Naive B cell (primary cell): Measurements from ENCODE around the gene FANCE. TPM values are rescaled to one million over a fixed set of nuclear protein-coding genes. Genes with fewer than 3 reads are reported as not detected.

Source experiments
- ATAC-seq, 2 donors: fragments of 150-1000 bp; cut with Tn5 transposase; 2 replicates each; pipeline ENCODE4 v1.10.0; 2021; ENCODE audit warnings: low read depth in 2 of 2, mild to moderate bottlenecking in 2 of 2, moderate library complexity in 2 of 2
- DNase-seq: peaks from one replicate; pipeline ENCODE4 v3.0.0; 2022
- H3K27ac Mint-ChIP-seq, 6 donors: one replicate each; pipeline ENCODE4 v1.8.0; 2020 to 2022; ENCODE audit warnings: mild to moderate bottlenecking in 6 of 6, mixed read lengths in 6 of 6, moderate library complexity in 5 of 6, inconsistent platforms in 2 of 6
- H3K27me3 Mint-ChIP-seq, 3 donors: one replicate each; pipeline ENCODE4 v1.8.0; 2021 to 2022; ENCODE audit warnings: mixed read lengths in 3 of 3, mild to moderate bottlenecking in 1 of 3
- H3K36me3 Mint-ChIP-seq, 2 donors: one replicate each; pipeline ENCODE4 v1.8.0; 2020 to 2022; ENCODE audit warnings: mixed read lengths in 2 of 2, inconsistent platforms in 1 of 2, mild to moderate bottlenecking in 1 of 2
- H3K4me1 Mint-ChIP-seq, 3 donors: one replicate each; pipeline ENCODE4 v1.8.0; 2020 to 2022; ENCODE audit warnings: mixed read lengths in 3 of 3, inconsistent platforms in 1 of 3, mild to moderate bottlenecking in 1 of 3, moderate library complexity in 1 of 3
- H3K4me3 Mint-ChIP-seq, 8 donors: one replicate each; pipeline ENCODE4 v1.8.0; 2020 to 2022; ENCODE audit warnings: mild to moderate bottlenecking in 8 of 8, mixed read lengths in 8 of 8, moderate library complexity in 8 of 8, inconsistent platforms in 2 of 8
- H3K9me3 Mint-ChIP-seq, 7 donors: one replicate each; pipeline ENCODE4 v1.8.0; 2020 to 2022; ENCODE audit warnings: mixed read lengths in 7 of 7, mild to moderate bottlenecking in 5 of 7, inconsistent platforms in 2 of 7, moderate library complexity in 1 of 7
- polyA plus RNA-seq, 6 donors: library from polyadenylated mRNA; unstranded; fragments of 300-500 nt; fragmentation: Illumina TruSeq; gene quantifications; one replicate each; pipeline ENCODE4 v1.2.3, GENCODE V29; 2021; ENCODE audit warnings: low read depth in 6 of 6

FANCE gene
- polyA plus RNA-seq, 6 donors from 2014 or later = 2.8 to 9.7 (median 6.2) TPM

DNA sequence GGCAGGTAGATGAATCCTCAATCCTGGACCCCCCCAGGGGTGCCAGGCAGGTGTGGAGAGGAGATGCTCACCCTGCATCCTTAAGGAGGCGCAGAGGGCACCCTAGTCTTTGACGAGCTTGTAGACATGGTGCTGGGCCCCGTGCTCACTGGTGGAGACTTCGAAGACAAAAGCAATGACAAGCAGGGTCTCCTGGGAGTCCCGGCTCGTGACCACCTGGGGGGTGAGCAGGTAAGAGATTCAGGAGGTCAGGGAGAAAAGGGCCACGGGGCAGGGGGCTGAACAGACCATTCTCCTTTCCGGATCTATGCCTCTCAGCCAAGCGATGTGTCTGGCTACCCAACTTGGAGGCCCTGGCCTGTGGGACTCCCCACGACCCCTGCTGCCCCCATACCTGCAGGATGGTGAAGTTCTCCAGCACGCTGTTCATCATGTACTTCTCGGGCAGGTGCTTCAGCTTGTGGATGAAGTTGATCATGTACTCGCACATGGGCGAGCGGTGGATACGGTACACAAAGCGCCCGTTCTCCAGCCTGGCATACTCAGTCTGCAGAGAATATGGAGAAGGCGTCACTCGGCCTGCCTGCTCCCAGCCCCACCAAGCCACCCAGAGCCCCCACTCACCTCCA lies 22.9 kb downstream of the FANCE start:
- Mint-ChIP-seq H3K4me1 (peaks cover 9 to 21% (median 16%) of the 10 kb centered on the region in 3 donors), H3K27ac (peak overlapping the region in 1 of 6 donors; percentile 75), H3K9me3 (no peaks in the 10 kb centered on the region), H3K27me3 (no peaks in the 10 kb centered on the region), H3K4me3 (no peak overlapping the region), H3K36me3 (no peaks in the 10 kb centered on the region)
- no peak for DNase-seq
- ATAC-seq = no peak

DNA sequence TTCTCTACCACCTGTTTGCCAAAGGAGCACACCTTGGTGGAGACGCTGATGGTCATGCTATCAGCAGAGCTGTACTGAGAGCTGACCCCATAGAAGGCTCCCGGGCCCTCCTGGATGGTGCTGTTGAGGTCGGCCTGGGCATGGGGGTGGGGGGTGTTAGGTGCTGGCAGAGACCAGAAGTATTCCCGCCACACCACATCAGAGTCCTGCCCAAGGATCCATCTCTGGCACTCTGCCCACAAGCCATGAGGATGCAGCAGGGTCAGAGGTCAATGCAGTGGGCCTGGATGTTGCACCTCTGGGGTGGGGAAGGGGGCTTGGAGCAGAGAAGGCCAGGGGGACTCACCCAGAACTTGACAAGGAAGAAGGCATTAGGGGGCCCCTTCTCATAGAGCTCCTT lies 23.4 kb downstream of the FANCE start:
- Mint-ChIP-seq H3K27me3 (no peaks in the 10 kb centered on the region), H3K36me3 (no peaks in the 10 kb centered on the region), H3K4me1 (peaks cover 4 to 16% (median 11%) of the 10 kb centered on the region in 3 donors), H3K4me3 (no peak overlapping the region), H3K27ac (peak overlapping the region in 1 of 6 donors; percentile 15), H3K9me3 (no peaks in the 10 kb centered on the region)
- no peak for DNase-seq
- ATAC-seq = no peak

DNA sequence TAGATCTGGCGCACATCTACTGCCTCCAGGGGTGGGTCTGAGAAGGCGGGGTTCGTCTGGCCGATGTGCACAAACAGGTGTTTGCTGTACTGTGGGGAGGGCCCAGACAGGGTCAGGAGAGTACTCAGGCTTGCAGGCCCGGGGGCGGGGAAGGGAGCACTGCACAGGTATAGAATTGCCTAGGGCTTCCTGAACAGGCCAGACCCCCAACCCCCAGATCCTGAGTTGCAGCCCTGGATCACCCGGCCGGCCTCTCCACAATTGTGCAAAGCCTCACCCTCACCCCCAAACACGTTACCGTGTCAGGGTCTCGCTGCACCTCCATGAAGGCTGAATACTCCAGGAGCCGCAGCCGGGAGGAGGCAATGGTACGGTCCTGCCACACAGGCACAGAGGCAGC lies 23.9 kb downstream of the FANCE start:
- no peaks in the 10 kb centered on the region for H3K9me3 Mint-ChIP-seq
- peaks cover 0 to 13% (median 8%) of the 10 kb centered on the region in 3 donors for H3K4me1 Mint-ChIP-seq
- H3K4me3 Mint-ChIP-seq = no peak overlapping the region
- no peak for ATAC-seq
- no peaks in the 10 kb centered on the region for H3K27me3 Mint-ChIP-seq
- no peak for DNase-seq
- H3K27ac Mint-ChIP-seq = peak overlapping the region in 1 of 6 donors; percentile 15
- H3K36me3 Mint-ChIP-seq = no peaks in the 10 kb centered on the region

DNA sequence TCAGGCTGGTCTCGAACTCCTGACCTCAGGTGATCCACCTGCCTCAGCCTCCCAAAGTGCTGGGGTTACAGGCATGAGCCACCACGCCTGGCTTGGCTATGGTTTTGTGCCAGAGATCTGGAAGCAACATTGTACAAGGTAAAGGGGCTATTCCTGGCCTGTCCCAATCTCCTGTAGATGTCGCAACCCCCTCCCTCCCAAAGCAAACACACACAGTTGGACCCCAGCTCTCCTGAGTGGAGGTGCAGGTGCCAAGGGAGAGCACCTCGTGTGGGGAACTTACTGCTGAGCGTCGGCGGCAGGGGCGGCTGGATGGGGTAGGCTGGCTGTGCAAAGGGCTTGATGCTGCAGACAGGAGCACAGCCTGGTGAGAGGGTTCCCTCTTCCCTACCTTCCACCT lies 24.9 kb downstream of the FANCE start:
- Mint-ChIP-seq H3K27me3 (no peaks in the 10 kb centered on the region), H3K36me3 (no peaks in the 10 kb centered on the region), H3K9me3 (no peaks in the 10 kb centered on the region), H3K27ac (peak overlapping the region in 1 of 6 donors; percentile 49), H3K4me3 (no peak overlapping the region), H3K4me1 (peaks cover 0 to 8% (median 7%) of the 10 kb centered on the region in 3 donors)
- DNase-seq (no peak), ATAC-seq (no peak)

DNA sequence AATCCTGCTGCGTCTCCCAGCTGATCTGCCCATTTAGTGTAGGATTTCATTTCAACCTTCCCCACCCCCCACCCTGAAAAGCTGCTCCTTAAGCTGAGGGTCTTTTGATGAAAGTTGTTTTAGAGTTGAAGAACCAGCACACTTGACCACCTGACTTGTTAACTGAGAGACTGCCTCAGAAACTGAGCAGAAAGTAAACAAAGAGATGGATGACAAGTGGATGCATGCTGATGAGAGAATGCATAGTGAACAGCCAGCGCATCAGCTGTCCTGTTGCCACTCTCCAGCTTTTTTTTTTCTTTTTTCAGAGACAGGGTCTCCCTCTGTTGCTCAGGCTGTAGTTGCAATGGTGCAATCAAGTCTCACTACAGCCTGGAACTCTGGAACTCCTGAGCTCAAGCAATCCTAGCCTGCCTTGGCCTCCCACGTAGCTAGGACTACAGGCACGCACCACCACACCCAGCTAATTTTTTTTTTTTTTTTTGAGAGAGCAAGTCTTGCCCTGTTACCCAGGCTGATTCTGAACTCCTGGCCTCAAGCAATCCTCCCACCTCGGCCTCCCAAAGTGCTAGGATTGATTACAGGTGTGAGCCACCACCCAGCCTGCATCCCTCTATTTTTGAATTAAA lies 25.5 kb downstream of the FANCE start:
- DNase-seq (no peak), ATAC-seq (no peak)
- no peak overlapping the region for H3K4me3 Mint-ChIP-seq
- H3K4me1 Mint-ChIP-seq = peaks cover 0 to 8% (median 3%) of the 10 kb centered on the region in 3 donors
- H3K27me3 Mint-ChIP-seq = no peaks in the 10 kb centered on the region
- H3K27ac Mint-ChIP-seq = no peak overlapping the region
- no peaks in the 10 kb centered on the region for H3K9me3 Mint-ChIP-seq
- no peaks in the 10 kb centered on the region for H3K36me3 Mint-ChIP-seq

DNA sequence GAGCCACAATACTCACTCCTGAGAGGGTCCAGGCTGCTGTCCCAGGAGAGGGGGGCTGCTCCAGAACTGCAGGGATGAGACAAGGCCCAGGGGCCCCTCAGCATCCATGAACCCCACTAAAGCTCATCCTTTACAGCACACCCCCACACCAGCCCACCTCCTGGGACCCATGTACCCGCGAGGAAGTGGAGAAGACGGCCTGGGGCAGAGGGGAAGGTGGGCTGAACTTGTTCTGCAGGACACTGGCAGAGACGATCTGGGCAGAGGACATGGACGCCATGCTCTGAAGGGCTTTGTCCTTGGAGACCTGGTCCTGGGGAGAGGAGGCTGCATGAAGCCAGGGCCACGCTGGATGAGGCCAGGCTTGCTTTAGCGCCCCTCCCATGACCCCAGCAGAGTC lies 26.1 kb downstream of the FANCE start:
- no peak overlapping the region for H3K4me3 Mint-ChIP-seq
- H3K9me3 Mint-ChIP-seq = no peaks in the 10 kb centered on the region
- H3K4me1 Mint-ChIP-seq = peaks cover 0 to 8% (median 0%) of the 10 kb centered on the region in 3 donors
- no peaks in the 10 kb centered on the region for H3K36me3 Mint-ChIP-seq
- no peak for DNase-seq
- no peak for ATAC-seq
- peak overlapping the region in 1 of 6 donors; percentile 7 for H3K27ac Mint-ChIP-seq
- no peaks in the 10 kb centered on the region for H3K27me3 Mint-ChIP-seq

DNA sequence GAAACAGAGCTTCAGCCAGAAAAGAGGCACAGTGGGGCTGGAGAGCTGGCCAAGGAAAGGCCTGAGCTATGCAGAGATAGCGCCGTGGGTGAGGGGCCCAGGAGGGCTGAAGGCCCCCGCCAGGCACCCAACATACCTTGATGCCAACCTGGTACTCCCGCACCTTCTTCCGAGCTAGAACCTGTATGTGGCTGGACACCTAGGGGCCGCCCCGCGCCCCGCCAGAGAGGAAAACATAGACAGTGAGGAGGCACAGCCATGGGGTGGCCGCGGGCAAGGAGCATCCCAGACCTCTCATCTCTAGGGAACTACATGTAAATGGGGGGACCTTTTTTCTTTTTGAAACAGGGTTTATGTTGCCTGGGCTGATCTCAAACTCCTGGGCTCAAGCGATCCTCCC lies 28.0 kb downstream of the FANCE start:
- Mint-ChIP-seq H3K4me3 (no peak overlapping the region), H3K27ac (peak overlapping the region in 1 of 6 donors; percentile 52), H3K27me3 (no peaks in the 10 kb centered on the region), H3K4me1 (peaks cover 0 to 3% (median 0%) of the 10 kb centered on the region in 3 donors), H3K9me3 (no peaks in the 10 kb centered on the region), H3K36me3 (no peaks in the 10 kb centered on the region)
- DNase-seq (no peak), ATAC-seq (no peak)

DNA sequence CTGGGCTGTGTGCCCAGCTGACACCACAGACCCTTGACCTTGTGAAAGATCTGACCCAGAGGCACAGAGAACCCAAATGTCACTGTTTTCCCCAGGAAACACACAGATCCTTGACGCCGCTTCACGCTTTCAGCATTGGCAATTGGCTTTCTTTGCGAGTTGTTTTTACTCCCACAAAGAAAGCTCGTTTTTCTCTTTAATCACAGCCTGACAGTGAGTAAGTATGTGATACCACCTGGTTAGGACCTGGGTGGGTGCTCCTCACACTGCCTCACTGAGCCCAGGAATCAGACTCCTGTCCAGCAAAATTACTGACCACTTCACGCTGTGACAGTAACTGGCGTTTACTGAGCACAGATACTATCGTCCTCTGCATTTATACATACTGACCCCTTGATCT lies 29.1 kb downstream of the FANCE start:
- peak overlapping the region in 1 of 6 donors; percentile 12 for H3K27ac Mint-ChIP-seq
- H3K27me3 Mint-ChIP-seq = no peaks in the 10 kb centered on the region
- ATAC-seq (no peak), DNase-seq (no peak)
- H3K36me3 Mint-ChIP-seq = no peaks in the 10 kb centered on the region
- H3K4me3 Mint-ChIP-seq = no peak overlapping the region
- H3K4me1 Mint-ChIP-seq = no peaks in the 10 kb centered on the region
- no peaks in the 10 kb centered on the region for H3K9me3 Mint-ChIP-seq

DNA sequence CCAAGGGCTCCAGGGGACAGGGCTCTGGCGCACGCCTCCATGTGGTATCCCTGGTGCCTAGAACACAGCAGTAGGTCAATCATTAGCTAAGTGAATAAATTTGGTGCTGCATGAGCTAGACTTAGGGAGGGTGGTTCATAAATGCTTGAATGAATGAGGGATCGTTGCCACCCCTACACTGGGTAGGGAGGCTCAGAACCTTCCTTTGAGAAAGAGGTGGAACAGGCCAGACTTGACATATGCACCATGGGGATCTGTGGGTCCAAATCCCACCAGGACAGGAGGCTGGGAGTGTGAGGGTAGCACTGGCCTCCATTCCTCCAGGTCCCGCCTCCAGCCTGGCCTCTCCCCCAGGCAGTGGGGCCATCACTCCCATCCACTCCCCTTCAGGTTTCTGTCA lies 30.9 kb downstream of the FANCE start:
- H3K36me3 Mint-ChIP-seq = no peaks in the 10 kb centered on the region
- H3K9me3 Mint-ChIP-seq = no peaks in the 10 kb centered on the region
- DNase-seq (no peak), ATAC-seq (no peak)
- no peak overlapping the region for H3K4me3 Mint-ChIP-seq
- no peaks in the 10 kb centered on the region for H3K4me1 Mint-ChIP-seq
- H3K27me3 Mint-ChIP-seq = no peaks in the 10 kb centered on the region
- peak overlapping the region in 1 of 6 donors; percentile 69 for H3K27ac Mint-ChIP-seq

DNA sequence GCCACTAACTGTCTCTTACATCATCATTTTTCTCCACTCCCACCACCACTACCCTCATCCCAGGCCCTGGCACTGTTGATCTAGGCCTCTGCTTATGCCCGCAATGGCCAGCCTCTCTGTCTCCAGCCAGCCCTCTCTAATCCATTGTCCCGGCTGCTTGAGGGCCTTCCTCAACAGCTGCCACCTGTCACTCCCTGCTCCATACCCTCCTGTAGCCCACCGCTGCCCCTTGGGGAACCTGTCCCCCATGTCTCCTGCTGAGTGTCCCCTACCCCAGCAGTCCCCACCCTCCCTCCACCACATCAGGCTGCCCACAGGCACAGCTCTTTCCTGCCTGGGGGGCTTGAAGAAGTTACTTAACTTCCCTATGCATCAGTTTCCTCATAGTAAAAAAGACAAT lies 31.4 kb downstream of the FANCE start:
- no peak overlapping the region for H3K4me3 Mint-ChIP-seq
- H3K36me3 Mint-ChIP-seq = no peaks in the 10 kb centered on the region
- peak overlapping the region in 1 of 6 donors; percentile 69 for H3K27ac Mint-ChIP-seq
- H3K4me1 Mint-ChIP-seq = no peaks in the 10 kb centered on the region
- ATAC-seq = no peak
- DNase-seq = no peak
- H3K9me3 Mint-ChIP-seq = no peaks in the 10 kb centered on the region
- no peaks in the 10 kb centered on the region for H3K27me3 Mint-ChIP-seq

DNA sequence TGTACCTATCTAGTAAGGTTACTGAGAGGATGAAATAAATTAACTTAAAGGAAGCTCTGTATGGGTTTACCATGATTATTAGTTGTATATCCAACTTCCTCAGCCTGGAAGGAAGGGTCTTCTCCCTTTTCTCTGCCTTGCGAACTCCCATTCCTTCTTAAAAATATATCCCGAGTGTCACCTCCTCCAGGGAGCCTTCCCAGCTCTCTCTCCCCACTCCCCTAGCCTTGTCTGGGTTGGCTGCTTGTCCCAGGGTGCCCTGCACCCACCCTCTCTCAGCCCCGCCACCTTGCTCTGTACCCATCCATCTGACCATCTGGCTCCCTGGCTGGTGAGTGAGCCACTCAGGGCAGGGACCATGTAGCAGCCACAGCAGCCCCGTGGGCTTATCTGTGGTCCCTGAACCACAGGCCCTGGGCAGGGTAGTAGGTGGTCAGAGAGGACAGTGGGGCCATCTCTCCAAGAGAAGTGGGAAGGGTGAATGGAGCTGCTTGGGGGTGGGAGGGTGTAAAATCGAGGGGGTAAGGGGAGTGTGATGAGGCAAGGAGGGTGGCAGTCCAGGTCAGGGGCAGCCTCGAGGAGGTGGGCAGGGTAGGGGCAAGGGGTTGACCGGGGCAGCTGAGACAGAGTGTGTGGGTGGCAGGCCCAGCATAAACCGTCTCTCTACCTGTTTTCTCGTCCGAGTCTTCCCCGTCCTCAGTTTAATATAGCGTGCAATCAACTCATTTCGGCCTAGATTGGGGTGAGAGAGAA lies 31.9 kb downstream of the FANCE start:
- Mint-ChIP-seq H3K27ac (peak overlapping the region in 1 of 6 donors; percentile 40), H3K4me1 (no peaks in the 10 kb centered on the region), H3K9me3 (no peaks in the 10 kb centered on the region), H3K36me3 (no peaks in the 10 kb centered on the region), H3K4me3 (peak overlapping the region in 1 of 8 donors; percentile 61), H3K27me3 (no peaks in the 10 kb centered on the region)
- DNase-seq = no peak
- ATAC-seq = no peak

DNA sequence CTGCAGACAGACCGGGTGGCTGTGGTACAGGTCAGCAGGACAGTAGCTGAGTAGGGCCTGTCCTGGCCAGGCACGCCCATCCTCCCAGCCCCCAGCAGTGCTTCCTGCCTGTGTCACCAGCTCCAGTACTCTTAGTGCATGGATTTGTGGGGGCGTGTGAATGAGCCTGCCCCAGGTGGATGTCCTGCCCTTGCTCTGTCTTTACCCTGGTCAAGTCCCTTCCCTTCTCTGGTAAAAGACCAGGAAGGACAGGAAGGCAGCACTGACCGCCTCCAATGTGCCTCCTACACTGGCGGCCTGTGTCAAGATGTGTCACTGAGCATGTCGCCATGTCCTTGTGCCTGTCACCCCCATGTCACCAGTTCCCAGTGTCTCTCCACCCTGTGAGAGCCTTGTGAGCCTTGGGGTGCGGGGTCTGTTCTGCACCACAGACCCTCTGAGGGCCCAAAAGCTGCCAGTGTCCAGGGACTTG lies 32.8 kb downstream of the FANCE start:
- Mint-ChIP-seq H3K27ac (no peak overlapping the region), H3K4me1 (no peaks in the 10 kb centered on the region), H3K4me3 (no peak overlapping the region), H3K27me3 (no peaks in the 10 kb centered on the region), H3K9me3 (no peaks in the 10 kb centered on the region), H3K36me3 (no peaks in the 10 kb centered on the region)
- ATAC-seq (no peak), DNase-seq (no peak)

DNA sequence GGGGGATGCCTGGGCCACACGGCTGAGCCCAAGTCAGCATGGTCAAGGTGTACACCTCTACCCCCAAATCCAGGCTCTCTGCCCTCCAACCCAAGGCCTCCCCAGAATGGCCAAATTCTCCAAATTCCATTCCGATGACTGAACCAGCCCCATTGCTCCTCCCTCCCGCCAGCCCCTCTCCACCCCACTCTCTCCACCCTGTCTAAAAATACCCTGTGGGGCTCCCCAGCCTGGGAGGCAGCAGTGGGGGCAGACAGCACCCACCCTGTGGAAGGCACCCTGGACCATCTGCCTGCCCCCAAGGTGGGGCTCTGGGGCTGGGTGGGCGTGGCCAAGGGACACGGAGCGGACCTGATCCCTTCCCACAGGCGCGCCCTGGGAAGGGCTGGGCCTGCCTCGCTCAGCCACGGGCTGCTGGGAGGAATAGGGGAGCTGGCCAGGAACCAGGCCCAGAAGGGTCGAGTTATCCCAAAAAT lies 33.3 kb downstream of the FANCE start:
- Mint-ChIP-seq H3K36me3 (no peaks in the 10 kb centered on the region), H3K27me3 (peaks cover 0 to 2% (median 1%) of the 10 kb centered on the region in 3 donors), H3K4me3 (no peak overlapping the region), H3K27ac (no peak overlapping the region), H3K4me1 (no peaks in the 10 kb centered on the region), H3K9me3 (no peaks in the 10 kb centered on the region)
- no peak for ATAC-seq
- no peak for DNase-seq
